ENCODE results near the gene SLC36A4.

- no peak for TF ChIP-seq MAFK (IDR thresholded peaks at IDR 0.05; ENCODE audit: low read length)
- no peak for TF ChIP-seq CTCF (IDR thresholded peaks at IDR 0.05 in 2 of 3, conservative IDR thresholded peaks at IDR 0.05 in 1 of 3; ENCODE audit: insufficient read depth in 2 of 3, low read depth in 1 of 3, low read length in 3 of 3)
- no peak for TF ChIP-seq POLR2A (conservative IDR thresholded peaks at IDR 0.05)
- no peak for TF ChIP-seq ZFX (CRISPR knock-in tag; IDR thresholded peaks at IDR 0.05)
- no peak for TF ChIP-seq BCLAF1 (IDR thresholded peaks at IDR 0.05; ENCODE audit: borderline replicate concordance in 1 of 2, control insufficient read depth in 1 of 2, low read depth in 2 of 2, low read length in 1 of 2)
- no peak for TF ChIP-seq SLC30A9 (CRISPR knock-in tag; IDR thresholded peaks at IDR 0.05)
- TF ChIP-seq ZFP1 (CRISPR knock-in tag; IDR thresholded peaks at IDR 0.05) = no peak
- no peak for TF ChIP-seq KHSRP (IDR thresholded peaks at IDR 0.05)
- TF ChIP-seq HDGF (IDR thresholded peaks at IDR 0.05) = no peak
- no peak for TF ChIP-seq TEAD4 (IDR thresholded peaks at IDR 0.05; ENCODE audit: low read length)
- TF ChIP-seq TEAD4 (CRISPR knock-in tag; IDR thresholded peaks at IDR 0.05; ENCODE audit: borderline replicate concordance) = no peak
- TF ChIP-seq TSC22D4 (tag; IDR thresholded peaks at IDR 0.05) = no peak
- no peak for TF ChIP-seq ETV6 (IDR thresholded peaks at IDR 0.05; ENCODE audit: borderline replicate concordance in 1 of 2, low read depth in 2 of 2, low read length in 1 of 2)
- no peak for TF ChIP-seq ETV6 (CRISPR knock-in tag; IDR thresholded peaks at IDR 0.05; ENCODE audit: borderline replicate concordance)
Measured at GRCh38 chr11:93160808-93161207, 37.0 kb downstream of the SLC36A4 start.
